ENCODE measurements around the gene HIBCH.
"Not testable (repeated sequence)": the region's sequence is repeated elsewhere in the genome, so short reads cannot be mapped to it uniquely, and the experiment has no call there.

The HIBCH gene, protein sequence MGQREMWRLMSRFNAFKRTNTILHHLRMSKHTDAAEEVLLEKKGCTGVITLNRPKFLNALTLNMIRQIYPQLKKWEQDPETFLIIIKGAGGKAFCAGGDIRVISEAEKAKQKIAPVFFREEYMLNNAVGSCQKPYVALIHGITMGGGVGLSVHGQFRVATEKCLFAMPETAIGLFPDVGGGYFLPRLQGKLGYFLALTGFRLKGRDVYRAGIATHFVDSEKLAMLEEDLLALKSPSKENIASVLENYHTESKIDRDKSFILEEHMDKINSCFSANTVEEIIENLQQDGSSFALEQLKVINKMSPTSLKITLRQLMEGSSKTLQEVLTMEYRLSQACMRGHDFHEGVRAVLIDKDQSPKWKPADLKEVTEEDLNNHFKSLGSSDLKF

DNA sequence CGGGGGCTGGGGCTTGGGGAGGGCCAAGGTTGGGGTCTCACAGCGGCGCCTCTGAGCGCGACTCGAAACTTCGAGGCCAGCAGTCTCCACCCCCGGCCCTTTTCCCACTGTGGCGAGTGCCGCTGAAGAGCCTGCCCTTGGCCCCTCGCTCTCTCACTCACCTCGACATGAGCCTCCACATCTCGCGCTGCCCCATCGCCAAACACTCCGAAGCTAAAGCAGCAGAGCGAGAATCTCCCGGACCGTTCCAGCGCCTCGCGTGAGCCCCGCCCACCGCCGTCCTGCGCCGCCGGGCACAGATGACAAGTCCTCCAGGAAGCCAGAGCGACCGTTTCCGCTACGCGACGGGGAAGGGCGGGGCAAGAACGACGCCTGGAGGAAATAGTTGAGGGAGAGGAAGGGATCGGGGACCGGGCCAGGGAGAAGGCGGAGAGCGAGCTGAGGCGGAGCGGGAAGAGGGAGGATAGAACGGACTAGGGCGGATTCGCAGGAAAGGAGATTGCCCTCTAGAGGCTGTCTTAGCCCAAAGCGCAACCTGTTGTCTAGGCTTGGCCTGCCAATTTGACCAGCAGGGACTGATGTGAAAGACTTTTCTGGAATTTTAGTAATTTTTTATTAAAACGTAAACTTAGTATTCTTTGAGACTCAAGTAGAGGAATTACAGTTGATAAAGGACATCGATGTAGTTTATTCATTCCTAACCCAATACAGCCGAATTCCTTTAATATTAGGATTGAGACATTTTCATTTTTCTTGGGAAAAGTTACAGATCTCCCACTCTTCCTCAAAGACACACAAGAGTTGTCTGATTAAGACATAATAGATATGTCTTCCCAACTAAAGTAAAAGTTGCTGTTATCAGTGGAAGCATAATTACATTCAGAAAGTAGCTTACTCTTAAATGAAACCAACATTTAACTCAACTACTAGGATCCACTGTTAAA lies at the start of gene HIBCH:
TSS of gene HIBCH (minus strand) at position 272 of the 944 bp plus-strand sequence. CDS start at position 196, 76 bp downstream.
- DNase-seq (ENCODE audit: low spot score): peak; percentile 99

DNA sequence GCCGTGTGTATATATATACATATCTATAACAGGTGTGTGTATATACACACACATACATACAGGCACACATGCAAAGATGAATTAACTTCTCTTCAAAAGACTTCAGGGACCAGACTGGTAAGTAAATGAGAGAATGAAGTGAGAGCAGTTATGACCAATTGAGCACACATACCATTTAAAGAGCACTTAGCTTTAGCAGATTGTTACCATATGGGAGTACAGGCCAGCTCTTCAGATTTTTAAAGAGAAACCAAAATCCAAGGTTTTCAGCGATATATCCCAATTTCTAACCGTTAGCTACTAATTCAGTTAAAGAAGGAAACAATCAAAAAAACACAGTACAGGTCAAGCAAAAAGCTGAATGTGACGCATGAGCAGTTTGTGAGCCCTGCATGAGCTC lies 47.5 kb upstream of the HIBCH start:
- no peak for DNase-seq (ENCODE audit: low spot score)

DNA sequence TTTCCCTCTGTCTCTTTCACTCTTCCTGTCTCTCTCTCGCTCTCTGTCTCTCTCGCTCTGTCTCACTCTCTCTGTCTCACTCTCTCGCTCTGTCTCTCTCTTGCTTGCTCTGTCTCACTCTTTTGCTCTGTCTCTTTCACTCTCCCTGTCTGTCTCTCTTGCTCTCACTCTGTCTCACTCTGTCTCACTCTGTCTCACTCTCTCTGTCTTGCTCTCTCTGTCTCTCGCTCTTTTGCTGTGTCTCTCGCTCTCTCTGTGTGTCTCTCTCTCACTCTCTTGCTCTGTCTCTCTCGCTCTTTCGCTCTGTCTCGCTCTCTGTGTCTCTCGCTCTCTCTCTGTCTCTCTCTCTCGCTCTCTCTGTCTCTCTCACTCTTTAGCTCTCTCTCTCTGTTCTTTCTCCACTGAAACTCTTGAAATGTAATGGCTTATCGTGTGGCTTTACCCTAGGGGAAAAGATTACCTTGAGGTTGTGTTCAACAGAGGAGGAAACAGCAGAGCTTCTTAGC lies 46.7 kb upstream of the HIBCH start:
- no peak for DNase-seq (ENCODE audit: low spot score)

DNA sequence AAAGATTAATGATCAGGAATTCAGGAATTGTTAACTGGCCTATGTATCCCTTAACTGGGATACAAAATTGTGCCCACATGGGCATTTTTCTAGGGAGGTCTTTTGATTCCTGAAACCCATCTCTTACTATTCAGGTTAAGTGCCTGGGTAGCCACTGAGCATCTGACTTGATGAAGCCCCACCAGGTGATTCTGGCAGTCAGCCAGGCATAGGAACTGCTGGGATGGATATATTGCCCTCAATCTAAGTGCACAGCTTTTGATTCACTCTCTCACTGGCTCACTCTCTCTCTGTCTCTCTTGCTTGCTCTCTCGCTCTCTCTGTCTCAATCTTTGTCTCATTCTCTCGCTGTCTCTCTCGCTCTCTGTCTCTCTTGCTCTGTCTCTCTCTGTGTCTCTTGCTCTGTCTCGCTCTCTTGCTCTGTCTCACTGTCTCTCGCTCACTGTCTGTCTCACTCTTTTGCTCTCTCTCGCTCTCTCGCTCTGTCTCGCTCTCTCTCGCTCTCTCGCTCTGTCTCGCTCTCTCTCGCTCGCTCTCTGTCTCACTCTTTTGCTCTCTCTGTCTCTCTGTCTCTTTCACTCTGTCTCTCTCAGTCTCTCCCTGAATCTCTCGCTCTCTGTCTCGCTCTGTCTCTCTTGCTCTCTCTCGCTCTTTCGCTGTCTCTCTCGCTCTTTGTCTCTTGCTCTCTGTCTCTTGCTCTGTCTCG lies 46.0 kb upstream of the HIBCH start:
- no peak for DNase-seq (ENCODE audit: low spot score)

DNA sequence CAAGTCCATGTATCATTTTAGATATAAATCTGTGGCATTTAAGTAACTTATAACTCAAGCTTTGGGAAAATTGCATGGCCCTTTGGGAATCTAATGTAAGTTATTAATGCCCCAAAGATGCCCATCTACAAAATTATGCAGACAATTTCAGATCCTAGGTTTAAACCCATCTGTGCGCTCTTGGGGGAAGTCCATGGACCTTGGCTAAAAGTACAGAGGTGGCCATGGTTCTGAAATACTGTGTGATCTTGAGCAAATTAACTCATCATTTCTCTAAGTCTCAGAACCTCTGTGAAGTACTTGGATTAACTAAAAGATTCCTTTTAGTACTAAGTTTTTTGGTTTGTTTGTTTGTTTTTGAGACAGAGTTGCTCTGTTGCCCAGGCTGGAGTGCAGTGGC lies 43.3 kb upstream of the HIBCH start:
- DNase-seq (ENCODE audit: low spot score): no peak

DNA sequence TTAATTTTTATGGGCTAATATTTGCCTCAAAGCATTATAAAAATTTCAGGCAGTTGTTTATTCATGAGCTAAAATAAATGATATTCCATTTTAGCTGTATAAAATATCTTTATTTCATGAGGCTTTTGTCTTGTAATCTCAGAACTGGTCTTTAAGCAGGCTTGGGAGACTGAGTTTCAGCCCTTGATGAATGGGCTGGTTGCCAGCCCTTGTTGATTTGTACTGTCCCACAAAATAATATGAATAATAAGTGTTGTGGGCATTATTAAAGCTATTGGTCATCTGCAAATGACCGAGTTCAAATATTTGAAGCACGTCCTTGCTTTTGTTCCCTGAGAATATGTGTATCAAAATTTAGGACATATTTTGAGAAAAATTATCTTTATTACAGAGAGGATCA lies 41.9 kb upstream of the HIBCH start:
- no peak for DNase-seq (ENCODE audit: low spot score)

DNA sequence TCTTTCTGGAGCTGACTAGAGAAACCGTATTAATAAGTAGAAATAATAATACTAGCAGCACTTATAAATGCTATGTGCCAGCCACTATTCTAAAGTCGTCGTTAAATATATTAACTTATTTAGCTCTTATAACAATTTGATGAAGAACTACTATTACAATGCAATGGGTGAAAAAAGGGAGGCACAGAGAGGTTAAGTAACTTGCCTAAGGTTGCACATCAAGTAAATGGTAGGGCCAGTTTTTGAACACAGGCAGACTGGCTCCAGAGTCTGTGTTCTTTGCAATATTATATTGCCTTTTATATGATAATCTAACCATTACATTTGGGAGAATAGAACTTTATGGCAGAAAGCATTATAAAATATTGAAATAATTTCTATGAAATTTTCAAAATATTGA lies 41.3 kb upstream of the HIBCH start:
- DNase-seq (ENCODE audit: low spot score): no peak

DNA sequence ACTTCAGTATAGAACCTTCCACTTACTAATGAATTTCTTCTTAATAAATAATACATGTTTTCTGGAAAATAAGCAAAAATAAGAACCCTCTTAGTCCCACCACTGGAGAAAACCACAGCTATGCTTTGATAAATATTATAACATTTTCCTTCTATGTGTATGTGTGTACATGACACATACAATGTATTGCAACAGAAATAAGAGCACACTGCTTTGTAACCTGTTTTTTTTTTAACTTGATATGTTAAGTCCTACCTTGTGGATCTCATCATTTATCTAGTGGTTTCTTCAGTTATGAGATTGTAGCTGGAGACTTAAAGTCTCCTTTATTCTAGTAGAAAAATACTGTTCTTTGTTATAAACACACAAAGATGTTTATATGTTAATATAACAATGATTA lies 40.9 kb upstream of the HIBCH start:
- no peak for DNase-seq (ENCODE audit: low spot score)

DNA sequence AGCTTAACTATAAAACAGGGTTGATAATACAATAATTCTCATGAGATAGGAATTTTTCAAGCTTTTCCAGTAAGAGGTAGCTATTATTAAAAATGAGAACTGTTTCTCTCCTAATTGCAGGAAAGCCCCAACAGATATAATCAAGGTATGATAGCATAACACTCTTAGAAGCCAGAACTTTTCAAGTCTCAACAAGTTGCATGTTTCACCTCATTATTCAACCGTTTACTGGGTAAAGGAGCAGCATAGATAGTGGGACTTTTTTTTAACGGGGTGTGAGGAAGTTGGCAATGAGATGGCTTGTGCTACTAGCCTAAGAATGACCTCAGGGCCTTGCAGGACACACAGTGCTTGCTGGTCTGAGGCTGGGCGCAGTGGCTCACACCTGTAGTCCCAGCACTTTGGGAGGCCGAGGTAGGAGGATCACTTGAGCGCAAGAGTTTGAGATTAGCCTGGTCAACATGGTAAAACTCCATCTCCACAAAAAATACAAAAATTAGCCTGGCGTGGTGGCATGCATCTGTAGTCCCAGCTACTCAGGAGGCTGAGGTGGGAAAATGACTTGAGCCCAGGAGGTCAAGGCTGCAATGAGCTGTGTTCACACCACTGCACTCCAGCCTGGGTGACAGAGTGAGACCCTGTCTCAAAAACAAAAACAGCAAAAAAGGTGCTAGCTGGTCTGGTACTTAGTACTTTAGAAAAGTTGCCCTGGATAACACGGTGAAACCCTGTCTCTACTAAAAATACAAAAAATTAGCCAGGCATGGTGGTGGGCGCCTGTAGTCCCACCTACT lies 39.2 kb upstream of the HIBCH start:
- DNase-seq (ENCODE audit: low spot score): not testable (repeated sequence)

DNA sequence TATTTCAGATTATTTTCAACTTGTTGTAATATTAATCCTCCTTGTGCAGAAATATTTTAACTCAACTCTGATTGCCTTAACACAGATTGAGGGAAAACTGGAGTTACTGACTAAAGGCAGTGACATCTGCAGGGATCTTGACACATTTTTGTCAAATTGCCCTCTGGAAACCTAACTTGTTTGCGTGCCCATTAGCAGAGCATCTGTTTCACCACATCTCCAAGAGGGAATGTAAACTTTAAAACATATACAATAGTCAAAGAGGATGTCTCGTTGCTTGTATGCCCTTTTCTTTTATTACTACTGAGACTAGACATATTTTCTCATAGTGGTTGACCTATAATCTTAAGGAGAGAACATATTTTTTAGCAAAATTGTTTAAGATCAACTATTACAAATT lies 38.0 kb upstream of the HIBCH start:
- DNase-seq (ENCODE audit: low spot score): no peak

DNA sequence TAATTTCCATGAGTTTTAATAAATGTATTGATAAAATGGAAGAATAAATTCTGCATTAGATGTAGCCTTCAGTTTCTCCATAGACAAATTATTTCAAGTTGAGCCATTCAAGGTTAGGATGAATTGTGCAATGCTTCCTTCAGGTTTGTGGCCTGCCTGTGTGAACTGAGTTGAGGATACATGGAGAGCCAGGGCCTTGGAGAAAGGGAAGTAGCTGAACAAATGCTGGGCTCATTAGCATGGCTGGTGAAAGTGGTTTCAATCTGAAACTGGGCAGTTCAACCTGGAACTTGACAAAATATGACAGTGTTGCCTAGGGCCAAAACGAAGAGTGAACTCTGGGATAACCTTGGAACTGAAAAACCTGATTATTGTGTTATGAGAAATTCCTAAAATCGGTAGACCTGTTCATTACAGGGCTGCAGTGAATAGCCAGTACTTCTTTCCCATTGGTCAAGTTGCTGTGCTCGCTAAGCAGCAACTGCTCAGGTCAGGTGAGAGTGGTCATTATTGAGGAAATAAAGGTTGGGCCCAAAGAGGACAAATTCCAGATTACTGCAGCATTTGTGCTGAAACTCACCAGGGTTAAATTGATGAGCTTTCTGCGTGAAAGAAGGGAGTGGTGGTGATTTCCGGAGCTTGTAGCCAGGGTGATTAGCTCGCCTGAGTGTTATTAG lies 36.5 kb upstream of the HIBCH start:
- no peak for DNase-seq (ENCODE audit: low spot score)

DNA sequence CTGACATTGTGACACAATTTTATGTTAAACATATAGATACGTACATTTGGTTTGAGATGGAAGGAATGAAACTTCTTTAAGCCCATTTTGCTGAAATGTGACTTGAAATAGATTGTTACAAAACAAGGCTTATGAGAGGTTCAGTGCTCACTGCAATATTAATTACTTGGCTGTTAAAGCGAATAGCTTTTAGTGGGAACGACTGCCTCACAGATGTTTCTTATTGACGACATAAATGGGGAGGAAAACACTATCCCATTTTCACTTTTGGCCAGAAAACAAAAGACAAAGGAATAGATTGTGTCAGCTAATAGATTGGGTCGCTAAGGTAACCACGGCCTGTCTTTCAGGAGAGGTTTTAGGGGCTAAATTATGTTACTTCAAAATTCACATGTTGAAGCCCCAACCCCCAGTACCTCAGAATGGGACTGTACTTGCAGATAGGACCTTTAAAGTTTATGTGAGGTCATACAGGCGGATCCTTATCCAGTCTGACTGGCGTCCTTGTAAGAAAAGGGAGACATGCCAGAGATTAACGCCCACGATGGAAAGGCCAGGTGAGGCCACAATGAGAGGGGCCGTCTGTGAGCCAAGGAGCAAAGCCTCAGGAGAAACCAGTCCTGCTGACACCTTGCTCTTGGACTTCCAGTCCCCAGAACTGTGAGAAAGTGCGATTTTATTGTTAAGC lies 34.5 kb upstream of the HIBCH start:
- DNase-seq (ENCODE audit: low spot score): no peak

DNA sequence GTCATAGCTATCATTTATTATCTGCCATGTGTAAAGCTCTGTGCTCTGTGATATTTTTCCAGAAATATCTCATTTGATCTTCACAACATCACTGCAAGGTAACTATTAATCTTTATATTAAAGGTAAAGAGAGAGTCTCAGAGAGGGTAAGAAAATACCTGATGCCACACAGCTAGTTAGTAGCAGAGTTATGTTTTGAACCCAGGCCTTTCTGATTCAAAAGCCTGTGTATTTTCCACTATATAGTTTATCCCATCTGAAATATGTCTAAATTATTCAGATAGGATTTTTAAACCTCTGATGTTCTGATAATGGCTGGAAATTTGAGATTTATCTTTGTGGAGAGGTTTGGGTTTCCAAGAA lies 33.9 kb upstream of the HIBCH start:
- no peak for DNase-seq (ENCODE audit: low spot score)

DNA sequence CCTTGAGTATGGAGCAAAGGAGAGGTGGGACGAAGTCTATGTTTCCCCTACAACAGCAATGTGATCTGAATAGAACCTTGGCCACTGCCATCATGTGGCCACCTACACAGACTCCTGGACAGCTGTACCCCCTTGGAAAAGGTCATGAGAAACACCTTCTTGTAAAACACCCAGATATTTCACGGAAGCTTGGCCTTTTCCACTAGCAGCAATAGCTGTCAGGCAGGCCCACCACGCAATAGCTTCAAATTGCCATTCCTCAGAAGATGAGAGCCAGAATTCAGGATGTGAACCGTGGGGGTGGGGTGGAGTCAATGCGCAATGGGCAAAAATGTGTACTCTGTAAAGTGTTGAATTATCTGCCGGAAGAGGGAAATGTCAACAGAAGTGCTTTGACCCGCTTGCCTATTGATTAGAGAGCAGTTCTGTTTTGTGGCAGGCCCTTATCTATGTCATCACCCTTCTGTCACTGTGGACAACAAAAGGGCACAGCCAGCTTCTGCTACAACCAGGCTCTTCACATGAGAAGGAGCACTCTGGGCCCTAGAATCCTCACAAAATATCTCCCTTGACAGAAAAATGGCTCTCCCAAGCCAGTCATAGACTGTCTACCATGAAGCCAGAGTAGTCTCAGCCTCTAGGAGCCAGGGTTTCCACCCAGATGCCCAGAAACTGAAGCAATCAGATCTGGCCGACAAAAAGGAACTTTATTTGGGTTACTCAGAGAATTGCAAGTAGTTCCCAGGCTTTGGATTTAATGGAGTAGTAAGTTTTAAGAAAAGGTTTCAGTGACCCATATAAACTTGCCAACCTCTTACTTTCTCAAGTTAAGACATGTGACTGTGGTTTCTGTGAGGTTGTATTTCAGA lies 33.3 kb upstream of the HIBCH start:
- no peak for DNase-seq (ENCODE audit: low spot score)

DNA sequence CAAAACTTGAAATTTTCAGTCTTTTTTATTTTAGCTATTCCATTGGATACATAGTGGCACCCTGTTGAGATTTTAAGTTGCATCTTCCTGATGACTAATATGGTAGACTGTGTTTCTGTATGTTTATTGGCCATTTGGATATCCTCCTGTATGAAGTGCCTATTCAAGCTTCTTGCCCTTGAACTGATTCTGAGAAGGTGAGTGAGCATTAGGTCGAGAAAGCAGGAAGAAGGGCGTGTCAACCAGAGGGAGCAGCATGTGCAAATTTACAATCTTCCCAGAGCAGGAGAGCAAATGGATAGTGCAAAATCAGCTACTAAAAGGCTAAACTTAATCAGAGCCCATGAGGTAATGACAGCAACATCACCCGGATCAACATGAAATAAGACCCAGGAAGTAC lies 32.3 kb upstream of the HIBCH start:
- no peak for DNase-seq (ENCODE audit: low spot score)

DNA sequence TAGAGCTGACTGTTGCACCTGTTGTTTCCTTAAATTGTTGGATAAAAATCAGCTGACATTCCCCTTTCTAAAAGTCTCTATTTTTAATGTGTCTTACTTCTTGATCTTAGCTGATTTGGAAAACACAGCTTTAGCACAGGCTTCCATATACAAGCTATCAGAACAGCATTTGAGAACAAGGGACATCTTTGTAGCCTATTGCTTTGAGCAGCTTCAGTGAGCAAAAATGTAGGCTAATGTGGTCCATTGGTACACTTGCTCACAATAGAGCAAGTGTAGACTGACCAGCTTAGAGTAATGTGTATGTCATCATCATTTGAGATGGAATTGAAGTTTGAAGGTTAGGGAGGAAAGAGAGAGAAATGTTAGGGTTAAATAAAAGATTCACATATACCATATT lies 30.7 kb upstream of the HIBCH start:
- DNase-seq (ENCODE audit: low spot score): no peak

DNA sequence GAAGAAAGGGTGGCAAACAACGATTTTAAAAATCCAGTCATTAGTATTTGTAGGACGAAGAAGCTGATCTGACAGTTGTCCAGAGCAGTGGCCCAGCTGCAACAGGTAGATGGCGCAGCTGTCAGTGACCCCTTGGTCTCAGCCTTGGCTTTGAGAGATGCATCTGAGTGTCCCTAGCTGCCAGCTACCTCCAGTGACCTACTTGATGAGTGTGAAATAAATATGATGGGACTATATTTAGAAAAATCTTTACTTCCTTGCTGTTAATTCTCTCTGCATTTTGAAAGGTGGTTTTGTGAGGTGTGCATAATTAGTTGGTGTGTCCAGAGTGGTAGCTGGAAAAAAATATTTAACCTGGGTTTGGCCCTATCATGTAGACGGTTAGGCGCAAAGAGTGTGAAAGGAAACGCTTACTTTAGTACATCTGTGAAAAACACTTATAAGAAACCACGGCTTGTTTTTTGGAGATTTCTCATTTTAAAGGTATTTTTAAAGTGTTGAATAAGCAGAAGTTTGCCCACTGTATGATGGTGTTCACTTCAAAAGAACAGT lies 24.7 kb upstream of the HIBCH start:
- DNase-seq (ENCODE audit: low spot score): peak; percentile 65

DNA sequence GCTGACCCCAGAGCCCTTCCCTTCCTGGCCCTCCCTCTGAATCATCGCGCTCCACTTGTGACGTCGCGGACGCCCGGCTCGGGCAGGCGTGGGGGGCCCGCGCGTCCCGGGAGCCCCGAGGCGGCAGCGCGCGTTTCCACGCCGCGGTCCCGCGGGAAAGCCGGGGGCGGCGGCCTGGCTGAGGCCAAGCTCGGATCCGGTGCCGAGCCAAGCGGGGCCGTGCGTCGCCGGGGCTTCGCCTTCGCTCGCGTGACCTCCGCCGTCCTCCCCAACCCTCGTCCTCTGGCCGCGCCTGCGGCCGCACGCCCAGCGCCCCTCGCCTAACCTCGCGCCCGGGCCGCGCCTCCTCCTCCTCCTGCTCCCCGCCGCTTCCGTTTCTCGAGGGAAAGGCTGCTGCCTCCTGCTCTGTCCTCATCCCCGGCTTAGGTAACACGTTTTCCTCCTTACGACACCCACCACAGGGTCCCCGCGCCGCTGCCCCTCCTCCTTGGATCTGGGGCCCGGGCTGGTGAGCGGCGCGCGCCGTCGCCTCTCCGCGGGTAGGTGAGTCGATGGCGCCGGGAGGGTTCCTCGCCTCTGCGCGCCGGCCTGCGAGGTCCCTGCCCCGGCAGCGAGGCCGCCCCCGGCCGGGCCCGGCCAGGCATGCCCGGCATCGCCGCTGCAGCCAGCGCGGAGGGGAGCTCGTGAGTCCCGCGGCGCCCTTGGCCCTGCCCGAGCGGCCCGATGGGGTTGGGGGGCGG lies 24.1 kb upstream of the HIBCH start, which contains the start of gene INPP1:
TSS of gene INPP1 (plus strand) at position 54 of the 740 bp plus-strand sequence. CDS start 16,514 bp downstream, outside the sequence.
- DNase-seq (ENCODE audit: low spot score): peak; percentile 39

All from cerebellar cortex (tissue), 1 donor.